Measurements from ENCODE around the gene ERMARD.

DNA sequence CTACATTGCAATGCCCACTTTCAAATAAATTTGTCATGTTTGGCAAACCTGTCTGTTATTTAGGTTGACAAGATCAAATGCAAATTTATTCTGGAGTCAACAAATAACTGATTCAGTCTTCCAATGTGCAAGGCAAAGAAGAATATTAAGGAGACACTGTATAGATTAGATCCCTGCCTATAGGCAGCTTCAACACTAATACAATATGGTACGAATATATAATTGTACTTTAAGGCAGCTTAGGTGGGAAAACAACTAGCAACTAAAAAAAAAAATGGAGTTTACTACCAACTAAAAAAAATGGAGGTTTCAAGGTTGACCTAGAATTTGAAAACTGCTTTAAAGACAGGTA, 25.4 kb upstream of the ERMARD start:
- no peak for TF ChIP-seq CTCF (conservative IDR thresholded peaks at IDR 0.05; ENCODE audit: low read depth, low read length)
- no peak for TF ChIP-seq EZH2 (IDR thresholded peaks at IDR 0.05; ENCODE audit: borderline replicate concordance, low read depth, low read length, poor library complexity, severe bottlenecking)
